ENCODE results near the gene ARHGAP23. TPM values are rescaled to one million over a fixed set of nuclear protein-coding genes. Genes with fewer than 3 reads are reported as not detected.
"Not testable (repeated sequence)": the region's sequence is repeated elsewhere in the genome, so short reads cannot be mapped to it uniquely, and the experiment has no call there.

Gene ARHGAP23
- total RNA-seq, 3 donors from 2014 or later, result 6.1 to 44.6 (median 12.6) TPM

GRCh38 chr17:38509772-38510420 lies 81.6 kb downstream of the ARHGAP23 start:
- ATAC-seq (peak; percentile 36), DNase-seq (no peak)
- TF ChIP-seq CTCF (IDR thresholded peaks at IDR 0.05), result no peak
- Histone ChIP-seq H3K9me3 (no peaks in the 10 kb centered on the region), H3K4me3 (no peak overlapping the region), H3K4me1 (ENCODE audit: low read depth) (peaks cover 13% of the 10 kb centered on the region), H3K36me3 (ENCODE audit: low read depth) (no peaks in the 10 kb centered on the region)
- intact Hi-C loops (cut with DNase I, micrococcal nuclease), result no loop called here

DNA sequence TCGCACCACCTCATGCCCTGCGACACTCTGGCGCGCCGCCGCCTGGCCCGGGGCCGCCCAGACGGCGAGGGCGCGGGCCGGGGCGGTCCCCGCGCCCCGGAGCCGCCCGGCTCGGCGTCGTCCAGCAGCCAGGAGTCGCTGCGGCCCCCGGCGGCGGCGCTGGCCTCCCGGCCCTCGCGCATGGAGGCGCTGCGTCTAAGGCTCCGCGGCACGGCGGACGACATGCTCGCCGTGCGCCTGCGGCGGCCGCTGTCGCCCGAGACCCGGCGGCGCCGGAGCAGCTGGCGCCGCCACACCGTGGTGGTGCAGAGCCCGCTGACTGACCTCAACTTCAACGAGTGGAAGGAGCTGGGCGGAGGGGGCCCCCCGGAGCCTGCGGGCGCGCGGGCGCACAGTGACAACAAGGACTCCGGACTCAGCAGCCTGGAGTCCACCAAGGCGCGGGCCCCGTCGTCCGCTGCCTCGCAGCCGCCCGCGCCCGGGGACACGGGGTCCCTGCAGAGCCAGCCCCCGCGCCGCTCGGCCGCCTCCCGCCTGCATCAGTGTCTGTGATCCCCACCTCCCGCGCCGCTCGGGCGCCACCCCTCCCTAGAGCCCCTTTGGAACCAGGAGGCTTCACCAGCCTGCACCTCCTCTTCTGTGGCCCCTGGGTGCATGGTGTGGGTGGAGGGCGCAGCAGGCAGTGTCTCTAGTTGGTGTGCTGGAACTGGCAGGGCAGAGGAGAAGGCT lies 82.3 kb downstream of the ARHGAP23 start:
- peak in 1 of 3 donors; percentile 51 for DNase-seq
- Histone ChIP-seq H3K4me1 (ENCODE audit: low read depth) (peaks cover 13% of the 10 kb centered on the region), H3K9me3 (no peaks in the 10 kb centered on the region), H3K36me3 (ENCODE audit: low read depth) (no peaks in the 10 kb centered on the region), H3K4me3 (no peak overlapping the region)
- intact Hi-C loops (cut with DNase I, micrococcal nuclease), result no loop called here
- peak; percentile 73 for ATAC-seq
- TF ChIP-seq CTCF (IDR thresholded peaks at IDR 0.05), result no peak

DNA sequence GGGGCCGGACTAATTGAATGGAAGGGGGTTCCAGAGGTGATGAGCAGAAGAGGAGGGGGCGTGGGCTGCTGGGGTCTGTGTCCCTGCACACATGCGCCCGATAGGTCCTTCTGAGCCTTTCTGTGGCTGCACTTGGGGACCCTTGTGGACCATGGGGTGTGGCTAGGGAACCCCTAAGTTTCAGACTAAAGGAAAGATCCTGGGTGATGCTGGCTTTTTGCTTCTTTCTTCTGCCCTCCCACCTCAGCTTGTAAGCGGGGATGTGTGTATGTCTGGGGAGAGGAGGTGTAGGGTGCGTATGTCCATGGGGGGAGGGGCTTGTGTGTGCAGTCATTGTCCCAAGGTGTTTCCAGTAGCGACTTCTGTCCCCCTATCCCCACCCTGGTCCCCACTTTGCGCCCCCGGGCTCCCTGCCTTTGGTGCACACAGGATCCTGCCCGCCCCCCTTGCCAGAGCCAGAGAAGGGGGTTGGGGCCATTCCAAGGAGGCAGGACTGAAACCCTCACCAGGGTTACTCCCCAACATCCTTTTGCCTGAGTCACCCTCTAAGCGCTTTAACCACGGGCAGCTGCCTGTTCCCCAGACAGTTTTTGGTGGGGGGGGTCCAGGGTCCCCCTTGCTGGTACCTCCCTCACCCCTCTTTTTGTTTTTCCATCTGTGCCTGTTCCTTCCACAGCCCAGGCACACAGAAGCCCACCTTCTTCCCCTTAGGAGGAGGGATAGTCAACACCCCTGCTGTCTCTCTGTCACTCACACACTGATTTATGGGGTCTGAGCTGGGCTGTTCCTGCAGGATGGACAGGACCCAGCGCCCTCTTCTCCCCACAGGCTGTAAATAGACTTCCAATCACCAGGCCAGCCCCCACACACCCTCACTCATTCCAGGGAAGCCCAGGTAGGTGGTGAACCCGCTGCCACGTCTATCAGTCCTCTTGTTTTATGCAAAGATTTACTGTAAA lies 83.2 kb downstream of the ARHGAP23 start:
- Histone ChIP-seq H3K4me1 (ENCODE audit: low read depth) (peaks cover 13% of the 10 kb centered on the region), H3K9me3 (no peaks in the 10 kb centered on the region), H3K4me3 (no peak overlapping the region), H3K36me3 (ENCODE audit: low read depth) (no peaks in the 10 kb centered on the region)
- no peak for TF ChIP-seq CTCF (IDR thresholded peaks at IDR 0.05)
- ATAC-seq (no peak), DNase-seq (no peak)
- intact Hi-C loops (cut with DNase I, micrococcal nuclease), result no loop called here

DNA sequence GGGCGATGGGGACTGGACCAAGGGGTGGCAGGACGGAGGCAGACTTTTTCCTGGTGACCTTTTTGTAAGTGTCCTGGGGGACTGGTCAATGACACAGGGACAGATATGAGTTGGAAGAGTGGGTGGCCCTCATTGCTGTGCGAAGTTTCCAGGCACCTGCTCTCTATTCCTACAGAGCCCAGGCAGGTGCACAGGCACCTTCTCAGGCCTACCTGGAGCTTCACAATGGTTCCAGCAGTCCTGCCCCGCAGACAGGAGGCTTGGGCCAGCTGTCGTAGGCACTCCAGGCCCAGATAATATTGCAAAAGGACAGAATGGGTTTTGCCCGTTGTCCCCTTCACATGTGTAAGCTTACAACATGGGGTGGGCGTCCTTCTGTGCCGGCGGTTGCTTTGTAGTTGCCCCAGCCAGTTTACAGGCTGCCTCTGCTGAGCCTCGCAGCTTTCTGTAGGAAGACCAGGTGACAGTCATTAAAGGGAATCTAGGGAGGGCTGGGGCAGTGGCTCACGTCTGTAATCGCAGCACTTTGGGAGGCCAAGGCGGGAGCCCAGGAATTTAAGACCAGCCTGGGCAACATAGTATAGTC lies 84.3 kb downstream of the ARHGAP23 start:
- Histone ChIP-seq H3K9me3 (no peaks in the 10 kb centered on the region), H3K4me3 (no peak overlapping the region), H3K4me1 (ENCODE audit: low read depth) (peaks cover 13% of the 10 kb centered on the region), H3K36me3 (ENCODE audit: low read depth) (no peaks in the 10 kb centered on the region)
- ATAC-seq (no peak), DNase-seq (no peak)
- TF ChIP-seq CTCF (IDR thresholded peaks at IDR 0.05), result no peak
- intact Hi-C loops (cut with DNase I, micrococcal nuclease), result no loop called here

DNA sequence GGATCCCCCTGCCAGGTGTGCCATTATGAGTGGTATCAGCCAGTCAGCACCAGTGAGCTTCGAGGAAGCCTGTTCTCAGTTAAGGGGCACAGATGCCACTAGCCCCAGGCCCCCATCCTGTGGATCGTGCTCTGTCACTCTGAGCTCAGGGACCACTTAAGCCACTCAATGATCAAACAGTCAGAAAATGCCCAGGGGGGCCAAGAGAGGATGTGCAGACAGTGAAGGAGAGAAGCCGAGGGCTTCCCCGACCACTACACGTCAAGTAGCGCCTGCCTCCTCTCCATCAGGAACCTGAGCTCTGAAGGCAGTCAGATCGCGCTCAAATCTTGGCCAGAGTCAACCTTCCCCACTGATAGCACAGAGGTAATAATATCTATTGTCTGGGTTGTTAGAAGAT lies 98.3 kb downstream of the ARHGAP23 start:
- intact Hi-C loops (cut with DNase I, micrococcal nuclease); DNase-seq; H3K4me3 ChIP-seq; H3K4me1 ChIP-seq (ENCODE audit: low read depth); H3K9me3 ChIP-seq; H3K36me3 ChIP-seq (ENCODE audit: low read depth); ATAC-seq: not testable (repeated sequence)

GRCh38 chr17:38528141-38528540 lies 99.9 kb downstream of the ARHGAP23 start:
- H3K4me3 ChIP-seq; DNase-seq; intact Hi-C loops (cut with DNase I, micrococcal nuclease); H3K9me3 ChIP-seq; ATAC-seq; H3K36me3 ChIP-seq (ENCODE audit: low read depth); H3K4me1 ChIP-seq (ENCODE audit: low read depth): not testable (repeated sequence)

DNA sequence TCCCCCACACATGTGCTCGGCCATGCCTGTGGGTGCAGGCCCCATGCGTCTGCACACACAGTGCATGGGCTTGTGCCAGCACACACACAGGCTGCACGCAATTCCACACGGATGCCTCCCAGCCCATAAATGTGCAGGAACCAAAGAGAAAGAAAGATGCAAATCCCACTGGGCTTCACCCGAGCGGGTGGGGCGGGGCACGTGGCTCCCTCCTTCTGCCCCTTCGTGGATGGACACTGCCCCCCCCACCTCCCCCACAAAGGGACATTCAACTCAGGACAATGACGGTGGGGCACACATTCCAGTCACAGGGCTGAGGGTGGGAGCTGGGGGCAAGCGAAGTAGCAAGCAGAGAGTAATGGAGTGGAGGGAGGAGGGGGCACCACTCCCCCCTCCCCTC lies 102.6 kb downstream of the ARHGAP23 start:
- H3K4me3 ChIP-seq; intact Hi-C loops (cut with DNase I, micrococcal nuclease); DNase-seq; H3K9me3 ChIP-seq; ATAC-seq; H3K4me1 ChIP-seq (ENCODE audit: low read depth); H3K36me3 ChIP-seq (ENCODE audit: low read depth): not testable (repeated sequence)

DNA sequence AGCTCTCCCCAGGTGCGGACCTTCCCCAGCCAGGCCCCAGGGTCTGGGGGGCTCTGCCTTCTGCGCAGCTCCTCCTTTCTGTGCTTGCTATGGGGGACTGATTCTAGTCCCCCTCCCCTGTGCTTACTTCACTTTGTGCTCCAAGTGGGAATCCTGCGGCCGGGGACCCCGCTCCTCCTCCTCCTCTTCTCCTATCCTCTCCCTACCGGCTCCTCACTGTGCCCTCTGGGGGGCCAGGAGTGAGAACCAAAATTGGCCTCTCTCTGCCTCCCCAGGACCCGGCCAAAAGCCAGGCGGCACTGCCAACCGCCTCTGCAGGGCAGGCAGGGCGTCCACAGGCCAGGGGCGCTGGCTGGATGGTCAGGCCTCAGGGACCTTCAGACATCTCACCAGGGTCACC lies 103.5 kb downstream of the ARHGAP23 start:
- H3K9me3 ChIP-seq; ATAC-seq; intact Hi-C loops (cut with DNase I, micrococcal nuclease); H3K4me1 ChIP-seq (ENCODE audit: low read depth); H3K4me3 ChIP-seq; DNase-seq; H3K36me3 ChIP-seq (ENCODE audit: low read depth): not testable (repeated sequence)

Data from mucosa of descending colon (tissue), 3 donors.